Activated naive CD8-positive, alpha-beta T cell treated with anti-CD3 and anti-CD28 coated beads, Interleukin-2, amount 50 U/mL, for 24 hours (primary cell): Measurements from ENCODE around the gene HBD.

ENCODE experiments used
- ATAC-seq: fragments of 150-1000 bp; cut with Tn5 transposase; one replicate; pipeline ENCODE4 v1.10.0; 2021
- DNase-seq: peaks from one replicate; pipeline ENCODE4 v3.0.0; 2021
- H3K27ac Mint-ChIP-seq: one replicate; pipeline ENCODE4 v1.8.0; 2021; ENCODE audit warnings: mild to moderate bottlenecking, mixed read lengths
- H3K27me3 Mint-ChIP-seq: one replicate; pipeline ENCODE4 v1.8.0; 2021; ENCODE audit warnings: mixed read lengths
- H3K36me3 Mint-ChIP-seq: one replicate; pipeline ENCODE4 v1.8.0; 2021; ENCODE audit warnings: low read depth, mixed read lengths
- H3K4me1 Mint-ChIP-seq: one replicate; pipeline ENCODE4 v1.8.0; 2021; ENCODE audit warnings: mixed read lengths
- H3K4me3 Mint-ChIP-seq: one replicate; pipeline ENCODE4 v1.8.0; 2021; ENCODE audit warnings: mild to moderate bottlenecking, moderate library complexity, mixed read lengths
- H3K9me3 Mint-ChIP-seq: one replicate; pipeline ENCODE4 v1.8.0; 2021; ENCODE audit warnings: mixed read lengths

The HBD gene

GRCh38 chr11:5234381-5234834, at the start of gene HBD:
TSS of gene HBD (minus strand) at chr11:5234483. CDS start at chr11:5234433, 50 bp downstream.
- ATAC-seq (no peak), DNase-seq (no peak)
- no peaks in the 10 kb centered on the region for H3K4me1 Mint-ChIP-seq
- no peaks in the 10 kb centered on the region for H3K9me3 Mint-ChIP-seq
- peaks cover 4% of the 10 kb centered on the region for H3K27me3 Mint-ChIP-seq
- no peak within 1 kb of the TSS for H3K4me3 Mint-ChIP-seq
- no peak within 1 kb of the TSS for H3K27ac Mint-ChIP-seq
- H3K36me3 Mint-ChIP-seq = no peaks in the 10 kb centered on the region

GRCh38 chr11:5283882-5284281, 49.6 kb upstream of the HBD start:
- no peak for DNase-seq
- H3K4me1 Mint-ChIP-seq = no peaks in the 10 kb centered on the region
- no peak for ATAC-seq
- H3K4me3 Mint-ChIP-seq = no peak overlapping the region
- H3K27ac Mint-ChIP-seq = no peak overlapping the region
- no peaks in the 10 kb centered on the region for H3K9me3 Mint-ChIP-seq
- peaks cover 2% of the 10 kb centered on the region for H3K27me3 Mint-ChIP-seq
- H3K36me3 Mint-ChIP-seq = no peaks in the 10 kb centered on the region

- no peak for ATAC-seq
- Mint-ChIP-seq H3K9me3 (no peaks in the 10 kb centered on the region), H3K4me3 (no peak overlapping the region), H3K27me3 (peaks cover 2% of the 10 kb centered on the region), H3K36me3 (no peaks in the 10 kb centered on the region), H3K27ac (no peak overlapping the region), H3K4me1 (no peaks in the 10 kb centered on the region)
- DNase-seq = no peak
Measured at GRCh38 chr11:5283086-5283485, 48.8 kb upstream of the HBD start.

GRCh38 chr11:5282628-5283027, 48.3 kb upstream of the HBD start:
- H3K36me3 Mint-ChIP-seq = no peaks in the 10 kb centered on the region
- no peaks in the 10 kb centered on the region for H3K9me3 Mint-ChIP-seq
- H3K4me1 Mint-ChIP-seq = no peaks in the 10 kb centered on the region
- H3K27ac Mint-ChIP-seq = no peak overlapping the region
- no peak for DNase-seq
- ATAC-seq = no peak
- peaks cover 2% of the 10 kb centered on the region for H3K27me3 Mint-ChIP-seq
- no peak overlapping the region for H3K4me3 Mint-ChIP-seq

GRCh38 chr11:5281596-5281995, 47.3 kb upstream of the HBD start:
- ATAC-seq (no peak), DNase-seq (no peak)
- no peak overlapping the region for H3K27ac Mint-ChIP-seq
- H3K36me3 Mint-ChIP-seq = no peaks in the 10 kb centered on the region
- H3K27me3 Mint-ChIP-seq = peaks cover 2% of the 10 kb centered on the region
- H3K9me3 Mint-ChIP-seq = no peaks in the 10 kb centered on the region
- H3K4me1 Mint-ChIP-seq = no peaks in the 10 kb centered on the region
- H3K4me3 Mint-ChIP-seq = no peak overlapping the region

- no peaks in the 10 kb centered on the region for H3K4me1 Mint-ChIP-seq
- DNase-seq = peak; percentile 8
- H3K27ac Mint-ChIP-seq = no peak overlapping the region
- H3K4me3 Mint-ChIP-seq = no peak overlapping the region
- no peaks in the 10 kb centered on the region for H3K36me3 Mint-ChIP-seq
- no peak for ATAC-seq
- H3K27me3 Mint-ChIP-seq = peaks cover 2% of the 10 kb centered on the region
- H3K9me3 Mint-ChIP-seq = no peaks in the 10 kb centered on the region
Measured at GRCh38 chr11:5280582-5281102, 46.4 kb upstream of the HBD start.

GRCh38 chr11:5279471-5280090, 45.3 kb upstream of the HBD start:
- Mint-ChIP-seq H3K27me3 (peaks cover 2% of the 10 kb centered on the region), H3K4me3 (no peak overlapping the region), H3K36me3 (no peaks in the 10 kb centered on the region), H3K27ac (no peak overlapping the region), H3K9me3 (no peaks in the 10 kb centered on the region), H3K4me1 (no peaks in the 10 kb centered on the region)
- no peak for DNase-seq
- ATAC-seq = no peak

- no peak for ATAC-seq
- Mint-ChIP-seq H3K9me3 (no peaks in the 10 kb centered on the region), H3K36me3 (no peaks in the 10 kb centered on the region), H3K27me3 (peaks cover 2% of the 10 kb centered on the region), H3K4me3 (no peak overlapping the region), H3K4me1 (no peaks in the 10 kb centered on the region), H3K27ac (no peak overlapping the region)
- no peak for DNase-seq
Measured at GRCh38 chr11:5277807-5278382, 43.6 kb upstream of the HBD start.

GRCh38 chr11:5276697-5277096, 42.4 kb upstream of the HBD start:
- Mint-ChIP-seq H3K27ac (no peak overlapping the region), H3K9me3 (no peaks in the 10 kb centered on the region), H3K4me3 (no peak overlapping the region), H3K4me1 (no peaks in the 10 kb centered on the region), H3K27me3 (peaks cover 2% of the 10 kb centered on the region), H3K36me3 (no peaks in the 10 kb centered on the region)
- ATAC-seq = no peak
- DNase-seq = no peak

- H3K27ac Mint-ChIP-seq = no peak overlapping the region
- no peaks in the 10 kb centered on the region for H3K36me3 Mint-ChIP-seq
- peaks cover 2% of the 10 kb centered on the region for H3K27me3 Mint-ChIP-seq
- ATAC-seq = no peak
- H3K4me1 Mint-ChIP-seq = no peaks in the 10 kb centered on the region
- no peaks in the 10 kb centered on the region for H3K9me3 Mint-ChIP-seq
- H3K4me3 Mint-ChIP-seq = no peak overlapping the region
- no peak for DNase-seq
Measured at GRCh38 chr11:5275369-5276110, 41.3 kb upstream of the HBD start.

- no peak for DNase-seq
- Mint-ChIP-seq H3K4me3 (no peak overlapping the region), H3K27me3 (no peaks in the 10 kb centered on the region), H3K27ac (no peak overlapping the region), H3K4me1 (no peaks in the 10 kb centered on the region), H3K36me3 (no peaks in the 10 kb centered on the region), H3K9me3 (no peaks in the 10 kb centered on the region)
- ATAC-seq = no peak
Measured at GRCh38 chr11:5274395-5274794, 40.1 kb upstream of the HBD start.

GRCh38 chr11:5272395-5273017, 38.2 kb upstream of the HBD start:
- no peaks in the 10 kb centered on the region for H3K27me3 Mint-ChIP-seq
- H3K4me3 Mint-ChIP-seq = no peak overlapping the region
- DNase-seq (no peak), ATAC-seq (no peak)
- no peak overlapping the region for H3K27ac Mint-ChIP-seq
- H3K9me3 Mint-ChIP-seq = no peaks in the 10 kb centered on the region
- H3K4me1 Mint-ChIP-seq = no peaks in the 10 kb centered on the region
- H3K36me3 Mint-ChIP-seq = no peaks in the 10 kb centered on the region

GRCh38 chr11:5269715-5270147, 35.4 kb upstream of the HBD start, which contains the start of gene HBE1:
TSS of gene HBE1 (minus strand) at chr11:5269945. CDS start at chr11:5269890, 55 bp downstream.
- H3K36me3 Mint-ChIP-seq = no peaks in the 10 kb centered on the region
- no peak within 1 kb of the TSS for H3K4me3 Mint-ChIP-seq
- ATAC-seq (no peak), DNase-seq (no peak)
- no peaks in the 10 kb centered on the region for H3K9me3 Mint-ChIP-seq
- H3K4me1 Mint-ChIP-seq = no peaks in the 10 kb centered on the region
- no peaks in the 10 kb centered on the region for H3K27me3 Mint-ChIP-seq
- no peak within 1 kb of the TSS for H3K27ac Mint-ChIP-seq

- no peaks in the 10 kb centered on the region for H3K4me1 Mint-ChIP-seq
- H3K27me3 Mint-ChIP-seq = no peaks in the 10 kb centered on the region
- H3K36me3 Mint-ChIP-seq = no peaks in the 10 kb centered on the region
- DNase-seq (no peak), ATAC-seq (no peak)
- H3K4me3 Mint-ChIP-seq = no peak overlapping the region
- no peaks in the 10 kb centered on the region for H3K9me3 Mint-ChIP-seq
- H3K27ac Mint-ChIP-seq = no peak overlapping the region
Measured at GRCh38 chr11:5267033-5267563, 32.8 kb upstream of the HBD start.
